Measurements from ENCODE around the gene SERPINA1. TPM values are rescaled to one million over a fixed set of nuclear protein-coding genes. Genes with fewer than 3 reads are reported as not detected.
"Not testable (repeated sequence)": the region's sequence is repeated elsewhere in the genome, so short reads cannot be mapped to it uniquely, and the experiment has no call there.

SERPINA1 gene
- total and polyA plus RNA-seq, 2 of the 13 experiments (the other 11 are each of a cell fraction or from before 2014, with no cell fraction given), result 3,266 to 11,015 TPM

GRCh38 chr14:94409430-94409829, 21.0 kb upstream of the SERPINA1 start:
- in situ Hi-C loops (cut with HindIII; ENCODE audit: extremely low pct_ligation_motif_present, low pct_unique_long_range_greater_than_20kb); H3K9ac ChIP-seq (ENCODE audit: insufficient read depth, low read depth, low read length); H2AFZ ChIP-seq (ENCODE audit: low read length); H3K4me2 ChIP-seq (ENCODE audit: low read depth, low read length); intact Hi-C loops (cut with micrococcal nuclease; ENCODE audit: unreplicated experiment); FAIRE-seq; H3K4me3 ChIP-seq (replicated peaks in 1 of 3; ENCODE audit: insufficient read depth in 1 of 3, low read depth in 2 of 3, low read length in 3 of 3); DNase-seq (ENCODE audit: low spot score); H3K27ac ChIP-seq (ENCODE audit: extremely low read length, insufficient read depth, low read length); H3K27me3 ChIP-seq (ENCODE audit: control insufficient read depth in 1 of 2, insufficient read depth in 2 of 2, low read length in 2 of 2); H3K9me3 ChIP-seq (ENCODE audit: low read length); H4K20me1 ChIP-seq (ENCODE audit: insufficient read depth, low read length); H3K36me3 ChIP-seq (replicated peaks in 1 of 2; ENCODE audit: control insufficient read depth in 1 of 2, insufficient read depth in 2 of 2, low read length in 2 of 2); BruUV-seq (replicated peaks); ATAC-seq; CTCF ChIA-PET (ENCODE audit: low intra/inter-chr PET ratio, low total read pairs); TF ChIP-seq CREB1 (IDR thresholded peaks at IDR 0.05): not testable (repeated sequence)
- peaks cover 72% of the 10 kb centered on the region for H3K4me1 ChIP-seq (ENCODE audit: insufficient read depth, low read length)
- peak; percentile 38; the same call in 1 of the 2 replicates for TF ChIP-seq KDM1A (CRISPR knock-in tag; IDR thresholded peaks at IDR 0.05)
- TF ChIP-seq HDAC2 (CRISPR knock-in tag; IDR thresholded peaks at IDR 0.05), result 0 out of 2 replicates have a peak, but pooled peaks have one; percentile 18
- peak; percentile 64 for TF ChIP-seq GATAD2A (CRISPR knock-in tag; IDR thresholded peaks at IDR 0.05)
- TF ChIP-seq FOSL2 (CRISPR knock-in tag; IDR thresholded peaks at IDR 0.05), result peak; percentile 23; the same call in 1 of the 2 replicates
- TF ChIP-seq, protein P1, sequence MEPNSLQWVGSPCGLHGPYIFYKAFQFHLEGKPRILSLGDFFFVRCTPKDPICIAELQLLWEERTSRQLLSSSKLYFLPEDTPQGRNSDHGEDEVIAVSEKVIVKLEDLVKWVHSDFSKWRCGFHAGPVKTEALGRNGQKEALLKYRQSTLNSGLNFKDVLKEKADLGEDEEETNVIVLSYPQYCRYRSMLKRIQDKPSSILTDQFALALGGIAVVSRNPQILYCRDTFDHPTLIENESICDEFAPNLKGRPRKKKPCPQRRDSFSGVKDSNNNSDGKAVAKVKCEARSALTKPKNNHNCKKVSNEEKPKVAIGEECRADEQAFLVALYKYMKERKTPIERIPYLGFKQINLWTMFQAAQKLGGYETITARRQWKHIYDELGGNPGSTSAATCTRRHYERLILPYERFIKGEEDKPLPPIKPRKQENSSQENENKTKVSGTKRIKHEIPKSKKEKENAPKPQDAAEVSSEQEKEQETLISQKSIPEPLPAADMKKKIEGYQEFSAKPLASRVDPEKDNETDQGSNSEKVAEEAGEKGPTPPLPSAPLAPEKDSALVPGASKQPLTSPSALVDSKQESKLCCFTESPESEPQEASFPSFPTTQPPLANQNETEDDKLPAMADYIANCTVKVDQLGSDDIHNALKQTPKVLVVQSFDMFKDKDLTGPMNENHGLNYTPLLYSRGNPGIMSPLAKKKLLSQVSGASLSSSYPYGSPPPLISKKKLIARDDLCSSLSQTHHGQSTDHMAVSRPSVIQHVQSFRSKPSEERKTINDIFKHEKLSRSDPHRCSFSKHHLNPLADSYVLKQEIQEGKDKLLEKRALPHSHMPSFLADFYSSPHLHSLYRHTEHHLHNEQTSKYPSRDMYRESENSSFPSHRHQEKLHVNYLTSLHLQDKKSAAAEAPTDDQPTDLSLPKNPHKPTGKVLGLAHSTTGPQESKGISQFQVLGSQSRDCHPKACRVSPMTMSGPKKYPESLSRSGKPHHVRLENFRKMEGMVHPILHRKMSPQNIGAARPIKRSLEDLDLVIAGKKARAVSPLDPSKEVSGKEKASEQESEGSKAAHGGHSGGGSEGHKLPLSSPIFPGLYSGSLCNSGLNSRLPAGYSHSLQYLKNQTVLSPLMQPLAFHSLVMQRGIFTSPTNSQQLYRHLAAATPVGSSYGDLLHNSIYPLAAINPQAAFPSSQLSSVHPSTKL (CRISPR knock-in tag; IDR thresholded peaks at IDR 0.05), result peak; percentile 46
- peak; percentile 22; the same call in 1 of the 2 replicates for TF ChIP-seq ZNF350 (CRISPR knock-in tag; IDR thresholded peaks at IDR 0.05; ENCODE audit: borderline replicate concordance, low read depth)
- peak; percentile 28; the same call in 1 of the 2 replicates for TF ChIP-seq CEBPB (IDR thresholded peaks at IDR 0.05; ENCODE audit: borderline replicate concordance, low read depth, low read length)
- 0 out of 2 replicates have a peak, but pooled peaks have one; percentile 22 for TF ChIP-seq PAXIP1 (CRISPR knock-in tag; conservative IDR thresholded peaks at IDR 0.05)
- TF ChIP-seq CREB1 (CRISPR knock-in tag; IDR thresholded peaks at IDR 0.05), result 0 out of 2 replicates have a peak, but pooled peaks have one; percentile 26
- TF ChIP-seq ZMYM2 (CRISPR knock-in tag; IDR thresholded peaks at IDR 0.05), result peak; percentile 63; the same call in 1 of the 2 replicates
- TF ChIP-seq HNF4A (CRISPR knock-in tag; IDR thresholded peaks at IDR 0.05), result 0 out of 2 replicates have a peak, but pooled peaks have one; percentile 19
- TF ChIP-seq CEBPG (CRISPR knock-in tag; IDR thresholded peaks at IDR 0.05), result peak; percentile 46
- 0 out of 2 replicates have a peak, but pooled peaks have one; percentile 16 for TF ChIP-seq RCOR2 (CRISPR knock-in tag; IDR thresholded peaks at IDR 0.05)
- TF ChIP-seq HDAC1 (CRISPR knock-in tag; IDR thresholded peaks at IDR 0.05), result 0 out of 2 replicates have a peak, but pooled peaks have one; percentile 39
- peak; percentile 77 for TF ChIP-seq ONECUT2 (CRISPR knock-in tag; IDR thresholded peaks at IDR 0.05)
- TF ChIP-seq SALL1 (CRISPR knock-in tag; IDR thresholded peaks at IDR 0.05), result peak; percentile 46
- peaks cover 12% of the 10 kb centered on the region for H3K79me2 ChIP-seq (ENCODE audit: insufficient read depth, low read length)
- POLR2A ChIA-PET, result interaction anchor here (2.9 to 6.2 kb wide), 4 partner anchors 14 to 32 kb away, joined by 11 to 102 read pairs (median 28); partner anchors contain the start of gene SERPINA1
- 74% methylated on average over 5 of the region's 5 CpGs for WGBS (ENCODE audit: low lambda C conversion rate)
